Activated CD8-positive, alpha-beta T cell treated with anti-CD3 and anti-CD28 coated beads, Interleukin-2, amount 10 ng/mL, durations not matched to agents 7 days and 5 days (primary cell): ENCODE measurements around the gene ZFP42. TPM values are rescaled to one million over a fixed set of nuclear protein-coding genes. Genes with fewer than 3 reads are reported as not detected.
"Not testable (repeated sequence)": the region's sequence is repeated elsewhere in the genome, so short reads cannot be mapped to it uniquely, and the experiment has no call there.

ENCODE experiments used
- ATAC-seq: fragments of 150-1000 bp; cut with Tn5 transposase; one replicate; pipeline ENCODE4 v1.10.0; 2021; ENCODE audit warnings: moderate library complexity
- CTCF ChIA-PET: fragments of 350-600 bp; sonication (Branson Sonifier 250); formaldehyde crosslinking; loops from one replicate; lab custom pipeline; 2021; ENCODE audit warnings: antibody characterized with exemption; lab: Charles Lee
- POLR2A ChIA-PET: fragments of 350-600 bp; sonication (Branson Sonifier 250); formaldehyde crosslinking; loops from one replicate; lab custom pipeline; 2021; ENCODE audit warnings: antibody characterized with exemption; lab: Charles Lee
- DNase-seq: peaks from one replicate; pipeline ENCODE4 v3.0.0-alpha.2; 2020
- H3K27ac Mint-ChIP-seq: one replicate; pipeline ENCODE4 v1.8.0; 2021; ENCODE audit warnings: mild to moderate bottlenecking, mixed read lengths
- H3K27me3 Mint-ChIP-seq: one replicate; pipeline ENCODE4 v1.8.0; 2021; ENCODE audit warnings: low read depth, mixed read lengths
- H3K36me3 Mint-ChIP-seq: one replicate; pipeline ENCODE4 v1.8.0; 2021; ENCODE audit warnings: low read depth, mixed read lengths
- H3K4me1 Mint-ChIP-seq: one replicate; pipeline ENCODE4 v1.8.0; 2021; ENCODE audit warnings: low read depth, mixed read lengths
- H3K4me3 Mint-ChIP-seq: one replicate; pipeline ENCODE4 v1.8.0; 2021; ENCODE audit warnings: mild to moderate bottlenecking, mixed read lengths
- H3K9me3 Mint-ChIP-seq: one replicate; pipeline ENCODE4 v1.8.0; 2022; ENCODE audit warnings: mixed read lengths; ENCODE audit not compliant: insufficient read depth
- total RNA-seq, 2 experiments: library from RNA; stranded (reverse); gene quantifications; one replicate each; pipeline ENCODE4 v1.2.3, GENCODE V29; 2021

The ZFP42 gene
- not detected for total RNA-seq

- ChIA-PET CTCF (no interaction called here), POLR2A (no interaction called here)
- no peak within 1 kb of the TSS for H3K27ac Mint-ChIP-seq
- H3K36me3 Mint-ChIP-seq: peaks cover 2% of the 10 kb centered on the region
- H3K27me3 Mint-ChIP-seq: no peaks in the 10 kb centered on the region
- H3K4me3 Mint-ChIP-seq: no peak within 1 kb of the TSS
- DNase-seq (no peak), ATAC-seq (no peak)
- no peaks in the 10 kb centered on the region for H3K4me1 Mint-ChIP-seq
- H3K9me3 Mint-ChIP-seq: peaks cover 18% of the 10 kb centered on the region
Observed at GRCh38 chr4:187995322-187996207, at the start of gene ZFP42. TSS of gene ZFP42 (plus strand) at chr4:187995771. CDS start at chr4:188002808, 7,037 bp downstream.

GRCh38 chr4:187961171-187961570, 34.4 kb upstream of the ZFP42 start:
- no peak for ATAC-seq

GRCh38 chr4:187961961-187962360, 33.6 kb upstream of the ZFP42 start:
- H3K27me3 Mint-ChIP-seq: no peaks in the 10 kb centered on the region
- DNase-seq (no peak), ATAC-seq (no peak)
- H3K36me3 Mint-ChIP-seq: no peaks in the 10 kb centered on the region
- no peak overlapping the region for H3K27ac Mint-ChIP-seq
- CTCF ChIA-PET: no interaction called here
- no peaks in the 10 kb centered on the region for H3K4me1 Mint-ChIP-seq
- no peaks in the 10 kb centered on the region for H3K9me3 Mint-ChIP-seq
- H3K4me3 Mint-ChIP-seq: no peak overlapping the region
- POLR2A ChIA-PET: no interaction called here

More at GRCh38 chr4:187961171-187961570, 34.4 kb upstream of the ZFP42 start:
- no peak for DNase-seq
- Mint-ChIP-seq H3K9me3 (no peaks in the 10 kb centered on the region), H3K4me3 (no peak overlapping the region), H3K27me3 (no peaks in the 10 kb centered on the region), H3K27ac (no peak overlapping the region), H3K36me3 (no peaks in the 10 kb centered on the region), H3K4me1 (no peaks in the 10 kb centered on the region)
- ChIA-PET CTCF (no interaction called here), POLR2A (no interaction called here)

GRCh38 chr4:187962926-187963325, 32.6 kb upstream of the ZFP42 start:
- Mint-ChIP-seq H3K4me3 (no peak overlapping the region), H3K36me3 (no peaks in the 10 kb centered on the region), H3K9me3 (peaks cover 2% of the 10 kb centered on the region), H3K27ac (no peak overlapping the region), H3K27me3 (no peaks in the 10 kb centered on the region), H3K4me1 (no peaks in the 10 kb centered on the region)
- no peak for ATAC-seq
- DNase-seq: no peak
- CTCF ChIA-PET: no interaction called here
- POLR2A ChIA-PET: no interaction called here

- Mint-ChIP-seq H3K4me1 (no peaks in the 10 kb centered on the region), H3K4me3 (no peak overlapping the region), H3K27ac (no peak overlapping the region), H3K9me3 (peaks cover 3% of the 10 kb centered on the region), H3K36me3 (no peaks in the 10 kb centered on the region), H3K27me3 (no peaks in the 10 kb centered on the region)
- DNase-seq: no peak
- CTCF ChIA-PET: no interaction called here
- no peak for ATAC-seq
- POLR2A ChIA-PET: no interaction called here
Observed at GRCh38 chr4:187965726-187966125, 29.8 kb upstream of the ZFP42 start.

GRCh38 chr4:187972135-187972534, 23.4 kb upstream of the ZFP42 start:
- H3K4me1 Mint-ChIP-seq: no peaks in the 10 kb centered on the region
- H3K27ac Mint-ChIP-seq: no peak overlapping the region
- H3K36me3 Mint-ChIP-seq: no peaks in the 10 kb centered on the region
- ATAC-seq: no peak
- H3K27me3 Mint-ChIP-seq: no peaks in the 10 kb centered on the region
- ChIA-PET CTCF (no interaction called here), POLR2A (no interaction called here)
- no peak overlapping the region for H3K4me3 Mint-ChIP-seq
- H3K9me3 Mint-ChIP-seq: peaks cover 9% of the 10 kb centered on the region
- DNase-seq: no peak

- Mint-ChIP-seq H3K9me3 (peaks cover 22% of the 10 kb centered on the region), H3K27ac (no peak overlapping the region), H3K4me1 (no peaks in the 10 kb centered on the region), H3K4me3 (no peak overlapping the region), H3K27me3 (no peaks in the 10 kb centered on the region), H3K36me3 (no peaks in the 10 kb centered on the region)
- ChIA-PET POLR2A (no interaction called here), CTCF (no interaction called here)
- no peak for ATAC-seq
- no peak for DNase-seq
Observed at GRCh38 chr4:187983746-187984145, 11.8 kb upstream of the ZFP42 start.

- Mint-ChIP-seq H3K27me3 (no peaks in the 10 kb centered on the region), H3K36me3 (peaks cover 2% of the 10 kb centered on the region), H3K4me1 (no peaks in the 10 kb centered on the region), H3K9me3 (peaks cover 21% of the 10 kb centered on the region), H3K27ac (no peak overlapping the region), H3K4me3 (no peak overlapping the region)
- POLR2A ChIA-PET: no interaction called here
- DNase-seq: no peak
- ATAC-seq: no peak
- CTCF ChIA-PET: no interaction called here
Observed at GRCh38 chr4:187992971-187993370, 2.6 kb upstream of the ZFP42 start.

- ATAC-seq: no peak
- Mint-ChIP-seq H3K36me3 (peaks cover 2% of the 10 kb centered on the region), H3K4me3 (no peak overlapping the region), H3K27me3 (no peaks in the 10 kb centered on the region), H3K4me1 (no peaks in the 10 kb centered on the region), H3K9me3 (peaks cover 21% of the 10 kb centered on the region), H3K27ac (no peak overlapping the region)
- ChIA-PET POLR2A (no interaction called here), CTCF (no interaction called here)
- DNase-seq: no peak
Observed at GRCh38 chr4:187993827-187994226, 1.7 kb upstream of the ZFP42 start.

- DNase-seq (no peak), ATAC-seq (no peak)
- Mint-ChIP-seq H3K4me3 (no peak overlapping the region), H3K27ac (no peak overlapping the region), H3K9me3 (peaks cover 17% of the 10 kb centered on the region), H3K4me1 (no peaks in the 10 kb centered on the region), H3K27me3 (no peaks in the 10 kb centered on the region), H3K36me3 (peaks cover 2% of the 10 kb centered on the region)
- POLR2A ChIA-PET: no interaction called here
- CTCF ChIA-PET: no interaction called here
Observed at GRCh38 chr4:187996502-187997177, 1.1 kb downstream of the ZFP42 start.

GRCh38 chr4:187997991-187998390, 2.4 kb downstream of the ZFP42 start:
- ATAC-seq, DNase-seq, H3K4me3 Mint-ChIP-seq, H3K4me1 Mint-ChIP-seq, CTCF ChIA-PET, H3K36me3 Mint-ChIP-seq, H3K27me3 Mint-ChIP-seq, H3K27ac Mint-ChIP-seq: not testable (repeated sequence)
- peaks cover 19% of the 10 kb centered on the region for H3K9me3 Mint-ChIP-seq
- POLR2A ChIA-PET: interaction anchor here (0.6 kb wide), 1 partner anchor 22 kb away, joined by 3 read pairs; no protein-coding TSS in a partner anchor

GRCh38 chr4:187999406-187999932, 3.9 kb downstream of the ZFP42 start:
- ATAC-seq: no peak
- Mint-ChIP-seq H3K27me3 (no peaks in the 10 kb centered on the region), H3K9me3 (peaks cover 14% of the 10 kb centered on the region), H3K4me1 (no peaks in the 10 kb centered on the region), H3K36me3 (peaks cover 2% of the 10 kb centered on the region), H3K4me3 (no peak overlapping the region), H3K27ac (no peak overlapping the region)
- CTCF ChIA-PET: no interaction called here
- no peak for DNase-seq
- POLR2A ChIA-PET: no interaction called here
